H1 (cell line): ENCODE measurements around the gene PRSS8. TPM values are rescaled to one million over a fixed set of nuclear protein-coding genes. Genes with fewer than 3 reads are reported as not detected.

Experiments used
- CTCF ChIA-PET: fragments of 300-600 bp; sonication (Branson Sonifier 250); formaldehyde crosslinking; loops from one replicate; lab custom pipeline; 2021; ENCODE audit not compliant: partially characterized antibody; lab: Charles Lee
- POLR2A ChIA-PET: fragments of 300-600 bp; sonication (Branson Sonifier 250); formaldehyde crosslinking; loops from one replicate; lab custom pipeline; 2021; ENCODE audit warnings: inconsistent platforms; ENCODE audit not compliant: partially characterized antibody; lab: Charles Lee
- DNase-seq, 2 experiments: peaks; one replicate each; pipeline versions ENCODE4 v3.0.0 to v3.0.0-alpha.2; 2010 to 2022; ENCODE audit warnings: low spot score in 2 of 2, low read depth in 1 of 2, mixed read lengths in 1 of 2
- FAIRE-seq: peaks from 2 replicates; lab custom pipeline; 2011; peaks lifted over from hg19 to GRCh38; lab: Jason Lieb, UNC
- H2AFZ ChIP-seq: 2 replicates; pipeline ENCODE4 v1.8.1; 2012; ENCODE audit warnings: low read length, inconsistent platforms
- H2AK5ac ChIP-seq: 2 replicates; pipeline ENCODE4 v1.6.1; 2013; ENCODE audit warnings: low read depth, low read length
- H2BK120ac ChIP-seq: replicated peaks from 2 replicates; pipeline ENCODE3; 2013; ENCODE audit warnings: low read depth, low read length, inconsistent platforms
- H2BK12ac ChIP-seq: 2 replicates; pipeline ENCODE4 v1.6.1; 2013; ENCODE audit warnings: low read depth, low read length
- H2BK15ac ChIP-seq: 2 replicates; pipeline ENCODE4 v1.6.1; 2013; ENCODE audit warnings: low read length
- H2BK20ac ChIP-seq: 2 replicates; pipeline ENCODE4 v1.6.1; 2013; ENCODE audit warnings: low read length
- H2BK5ac ChIP-seq: 2 replicates; pipeline ENCODE4 v1.6.1; 2013; ENCODE audit warnings: low read depth, low read length
- H3K14ac ChIP-seq: 2 replicates; pipeline ENCODE4 v1.6.1; 2013; ENCODE audit warnings: inconsistent platforms; ENCODE audit not compliant: insufficient read length
- H3K18ac ChIP-seq: 2 replicates; pipeline ENCODE4 v1.6.1; 2013; ENCODE audit warnings: low read length; ENCODE audit errors: extremely low read depth
- H3K23ac ChIP-seq: 2 replicates; pipeline ENCODE4 v1.6.1; 2013; ENCODE audit warnings: inconsistent platforms; ENCODE audit not compliant: insufficient read length
- H3K23me2 ChIP-seq: 2 replicates; pipeline ENCODE4 v1.6.1; 2013; ENCODE audit warnings: low read depth, low read length
- H3K27ac ChIP-seq: 2 replicates; pipeline ENCODE4 v1.6.1; 2011; ENCODE audit warnings: low read depth, low read length, inconsistent platforms
- H3K27me3 ChIP-seq, 4 experiments: replicated peaks in 1 of 4; 1 replicate in 1 of 4; 2 replicates in 3 of 4; pipeline versions ENCODE4 v1.6.1 to v1.8.1; 2011 to 2013; ENCODE audit warnings: low read length in 3 of 4, mild to moderate bottlenecking in 3 of 4, inconsistent platforms in 2 of 4, mixed read lengths in 2 of 4, moderate library complexity in 1 of 4; ENCODE audit not compliant: control insufficient read depth in 3 of 4, insufficient read depth in 3 of 4; ENCODE audit errors: extremely low read depth in 1 of 4
- H3K36me3 ChIP-seq, 4 experiments: 2 replicates each; pipeline versions ENCODE4 v1.6.1 to v1.8.1; 2011 to 2013; ENCODE audit warnings: mild to moderate bottlenecking in 4 of 4, low read length in 3 of 4, moderate library complexity in 2 of 4, control low read depth in 1 of 4, inconsistent platforms in 1 of 4; ENCODE audit not compliant: insufficient read depth in 4 of 4, control insufficient read depth in 2 of 4
- H3K4ac ChIP-seq: replicated peaks from 2 replicates; pipeline ENCODE3; 2013; ENCODE audit warnings: low read length, low read depth, mixed read lengths, inconsistent platforms; ENCODE audit not compliant: insufficient read length
- H3K4me1 ChIP-seq, 4 experiments: replicated peaks in 1 of 4; 1 replicate in 1 of 4; 2 replicates in 3 of 4; pipeline versions ENCODE4 v1.6.1 to v1.8.1; 2011 to 2013; ENCODE audit warnings: low read length in 3 of 4, inconsistent platforms in 2 of 4, mixed read lengths in 1 of 4; ENCODE audit not compliant: insufficient read depth in 4 of 4, control insufficient read depth in 3 of 4
- H3K4me2 ChIP-seq, 2 experiments: 2 replicates each; pipeline versions ENCODE4 v1.6.1 to v1.8.1; 2011 to 2013; ENCODE audit warnings: low read depth in 2 of 2, low read length in 2 of 2, control low read depth in 1 of 2, inconsistent platforms in 1 of 2, mild to moderate bottlenecking in 1 of 2; ENCODE audit not compliant: insufficient read depth in 1 of 2
- H3K4me3 ChIP-seq, 4 experiments: fragments of 200-600, 300-600 bp in 1 of 4; sonication (generic), shearing (Covaris generic), sonication (Bioruptor Twin) in 1 of 4; 2 replicates each; pipeline versions ENCODE4 v1.5.1 to v1.8.1; 2011 to 2016; ENCODE audit warnings: low read length in 4 of 4, low read depth in 3 of 4, control low read depth in 2 of 4, inconsistent platforms in 2 of 4, mild to moderate bottlenecking in 2 of 4, mixed read lengths in 1 of 4, moderate library complexity in 1 of 4; ENCODE audit not compliant: insufficient read depth in 2 of 4; ENCODE audit errors: extremely low read depth in 1 of 4
- H3K56ac ChIP-seq: replicated peaks from 2 replicates; pipeline ENCODE3; 2013; ENCODE audit warnings: low read depth, mild to moderate bottlenecking, mixed read lengths, low read length, inconsistent platforms; ENCODE audit not compliant: insufficient read length
- H3K79me1 ChIP-seq: 2 replicates; pipeline ENCODE4 v1.6.1; 2013; ENCODE audit warnings: low read depth, low read length, control low read depth
- H3K79me2 ChIP-seq, 2 experiments: 2 replicates each; pipeline versions ENCODE4 v1.6.1 to v1.8.1; 2012 to 2013; ENCODE audit warnings: low read length in 2 of 2, mild to moderate bottlenecking in 2 of 2, inconsistent platforms in 1 of 2; ENCODE audit not compliant: insufficient read depth in 2 of 2, control insufficient read depth in 1 of 2
- H3K9ac ChIP-seq, 4 experiments: replicated peaks in 1 of 4; 1 replicate in 1 of 4; 2 replicates in 3 of 4; pipeline versions ENCODE4 v1.6.1 to v1.8.1; 2011 to 2013; ENCODE audit warnings: low read depth in 3 of 4, low read length in 3 of 4, control low read depth in 2 of 4, mild to moderate bottlenecking in 2 of 4, moderate library complexity in 2 of 4, inconsistent platforms in 1 of 4; ENCODE audit errors: extremely low read depth in 1 of 4
- H3K9me3 ChIP-seq, 2 experiments: 2 replicates each; pipeline versions ENCODE4 v1.6.1 to v1.8.1; 2012 to 2013; ENCODE audit warnings: mild to moderate bottlenecking in 2 of 2, moderate library complexity in 2 of 2, control low read depth in 1 of 2, inconsistent platforms in 1 of 2, low read depth in 1 of 2, low read length in 1 of 2, mixed read lengths in 1 of 2; ENCODE audit not compliant: insufficient read depth in 2 of 2
- H4K20me1 ChIP-seq, 2 experiments: replicated peaks in 1 of 2; 2 replicates each; pipeline versions ENCODE3 to v1.8.1; 2011 to 2013; ENCODE audit warnings: inconsistent platforms in 2 of 2, low read length in 2 of 2, mild to moderate bottlenecking in 1 of 2; ENCODE audit not compliant: insufficient read depth in 2 of 2, control insufficient read depth in 1 of 2
- H4K5ac ChIP-seq: 2 replicates; pipeline ENCODE4 v1.6.1; 2013; ENCODE audit warnings: low read length, low read depth, mixed read lengths, inconsistent platforms; ENCODE audit not compliant: insufficient read length
- H4K8ac ChIP-seq: 2 replicates; pipeline ENCODE4 v1.8.0; 2013; ENCODE audit warnings: mild to moderate bottlenecking, moderate library complexity, low read length, inconsistent platforms; ENCODE audit not compliant: insufficient read depth; ENCODE audit errors: extremely low read depth
- H4K91ac ChIP-seq: replicated peaks from 2 replicates; pipeline ENCODE3; 2013; ENCODE audit warnings: low read length, mixed read lengths, inconsistent platforms; ENCODE audit not compliant: insufficient read length
- CREB1 ChIP-seq: IDR thresholded peaks from 2 replicates; pipeline ENCODE4 v1.6.1; 2012; ENCODE audit warnings: inconsistent platforms
- MAFK ChIP-seq: IDR thresholded peaks from 2 replicates; pipeline ENCODE4 v1.6.1; 2012; ENCODE audit warnings: low read depth, mild to moderate bottlenecking, improper control_type of control experiment, low read length
- RAD21 ChIP-seq, 2 experiments: IDR thresholded peaks in 1 of 2; conservative IDR thresholded peaks in 1 of 2; 2 replicates each; pipeline ENCODE4 v1.6.1; 2011; ENCODE audit warnings: low read depth in 2 of 2, low read length in 2 of 2, improper control_type of control experiment in 1 of 2, inconsistent platforms in 1 of 2, mild to moderate bottlenecking in 1 of 2, moderate library complexity in 1 of 2
- RBBP5 ChIP-seq: IDR thresholded peaks from 2 replicates; pipeline ENCODE4 v1.7.1; 2012; ENCODE audit warnings: low read depth, mild to moderate bottlenecking, inconsistent platforms, low read length, moderate library complexity, borderline replicate concordance
- RFX5 ChIP-seq: IDR thresholded peaks from 2 replicates; pipeline ENCODE4 v1.6.1; 2011; ENCODE audit warnings: low read depth, low read length, improper control_type of control experiment, borderline replicate concordance
- RNF2 ChIP-seq: fragments of 200-900, 300-1000 bp; sonication (generic); IDR thresholded peaks from 2 replicates; pipeline ENCODE4 v1.7.1; 2016; ENCODE audit warnings: borderline replicate concordance, low read depth, mild to moderate bottlenecking, antibody characterized with exemption, low read length; ENCODE audit not compliant: poor library complexity, severe bottlenecking; ENCODE audit errors: missing control alignments
- WGBS, 2 experiments: shearing (Covaris generic) in 1 of 2; methylation state at CpG; one replicate each; pipeline versions ENCODE4 v1.1.6 to v1.1.7; 2013 to 2015; ENCODE audit warnings: low lambda C conversion rate in 2 of 2, mixed read lengths in 2 of 2, inconsistent platforms in 1 of 2, low coverage in 1 of 2, missing lambda C conversion rate in 1 of 2; ENCODE audit not compliant: insufficient replicate concordance in 2 of 2, insufficient coverage in 1 of 2, insufficient read length in 1 of 2; ENCODE audit errors: extremely low coverage in 1 of 2, missing lambda C conversion rate in 1 of 2; 5-methylcytosine and 5-hydroxymethylcytosine counted together
- polyA plus RNA-seq, 7 experiments: library from polyadenylated mRNA; depleted of rRNA in 3 of 7; stranded (reverse) in 5 of 7; unstranded in 2 of 7; fragments of >200 nt in 5 of 7; fragments of 200-250 nt in 2 of 7; gene quantifications; 1 replicate in 5 of 7; 2 replicates in 1 of 7; 4 replicates in 1 of 7; pipeline versions ENCODE4 v1.2.1 to v1.2.3, GENCODE V29; 2011 to 2013; ENCODE audit warnings: missing spikeins in 2 of 7, mixed read lengths in 2 of 7
- total RNA-seq: library from RNA; stranded (reverse); fragmentation: NEBNext Ultra II Directional; extraction: Animal tissue kit (Norgen Biotek cat#: 25700); gene quantifications from 2 replicates; pipeline ENCODE4 v1.2.1, GENCODE V29; 2021
- TF ChIP-seq, protein P1 (sequence below), 3 experiments: IDR thresholded peaks; 1 replicate in 2 of 3; 2 replicates in 1 of 3; pipeline versions ENCODE4 v1.5.1 to v1.6.1; 2011; ENCODE audit warnings: low read length in 3 of 3, mild to moderate bottlenecking in 3 of 3, inconsistent platforms in 2 of 3, low read depth in 1 of 3, moderate library complexity in 1 of 3; ENCODE audit not compliant: insufficient read depth in 1 of 3; ENCODE audit errors: control extremely low read depth in 1 of 3

PRSS8 gene
- total and polyA plus RNA-seq, 2 of the 8 experiments (the other 6 are each of a cell fraction or from before 2014, with no cell fraction given), result 87.7 to 273 TPM

DNA sequence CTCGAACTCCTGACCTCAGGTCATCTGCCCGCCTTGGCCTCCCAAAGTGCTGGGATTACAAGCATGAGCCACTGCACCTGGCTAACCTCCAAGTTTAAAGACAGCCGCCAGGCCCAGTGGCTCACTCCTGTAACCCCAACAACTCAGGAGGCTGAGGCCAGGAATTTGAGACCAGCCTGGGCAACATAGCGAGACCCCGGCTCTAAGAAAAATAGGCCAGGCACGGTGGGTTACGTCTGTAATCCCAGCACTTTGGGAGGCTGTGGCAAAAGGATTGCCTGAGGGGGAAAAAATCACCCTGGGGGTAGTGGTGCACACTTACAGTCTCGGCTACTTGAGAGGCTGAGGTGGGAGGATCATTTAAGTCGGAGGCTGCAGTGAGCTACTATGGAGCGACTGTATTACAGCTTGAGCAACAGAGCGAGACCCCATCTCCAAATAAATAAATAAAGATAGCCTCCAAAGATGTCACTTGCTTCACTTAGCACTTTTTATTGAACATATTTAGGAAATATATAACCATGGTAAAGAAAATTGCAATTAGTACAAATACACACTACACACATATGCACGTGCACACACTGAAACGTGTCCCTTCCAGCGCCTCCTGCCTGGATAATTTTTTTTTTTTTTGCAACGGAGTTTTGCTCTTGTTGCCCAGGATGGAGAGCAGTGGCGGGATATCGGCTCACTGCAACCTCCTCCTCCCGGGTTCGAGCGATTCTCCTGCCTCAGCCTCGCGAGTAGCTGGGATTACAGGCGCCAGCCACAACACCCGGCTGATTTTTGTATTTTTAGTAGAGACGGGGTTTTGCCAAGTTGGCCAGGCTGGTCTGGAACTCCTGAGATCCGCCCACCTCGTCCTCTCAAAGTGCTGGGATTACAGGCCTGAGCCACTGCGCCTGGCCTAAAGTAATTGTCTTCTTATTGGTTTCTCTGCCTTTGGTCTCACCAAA, 28.7 kb downstream of the PRSS8 start:
- Histone ChIP-seq H4K8ac (no peak overlapping the region), H2BK5ac (no peak overlapping the region), H2BK15ac (no peak overlapping the region), H3K23ac (no peak overlapping the region), H3K9ac (no peak overlapping the region), H3K14ac (no peak overlapping the region), H2BK20ac (no peak overlapping the region), H3K23me2 (peaks cover 8% of the 10 kb centered on the region), H3K79me1 (no peaks in the 10 kb centered on the region; the same call in 1 of the 2 replicates), H3K18ac (no peak overlapping the region), H3K56ac (no peak overlapping the region), H3K4me2 (no peak overlapping the region; a peak in 1 of 4 replicates), H4K5ac (no peak overlapping the region), H2AFZ (no peak overlapping the region), H3K79me2 (no peaks in the 10 kb centered on the region), H3K9me3 (no peaks in the 10 kb centered on the region), H3K27me3 (no peaks in the 10 kb centered on the region), H3K4ac (no peak overlapping the region), H3K4me1 (peaks cover 0 to 5% (median 2%) of the 10 kb centered on the region in 4 experiments; a peak in 1 of 7 replicates), H2BK120ac (no peak overlapping the region), H3K27ac (no peak overlapping the region), H2BK12ac (no peak overlapping the region), H4K91ac (no peak overlapping the region), H2AK5ac (no peak overlapping the region), H3K4me3 (no peak overlapping the region), H3K36me3 (peaks cover 2 to 15% (median 10%) of the 10 kb centered on the region in 4 experiments; a peak in 5 of 8 replicates), H4K20me1 (no peaks in the 10 kb centered on the region)
- DNase-seq (no peak), FAIRE-seq (no peak)
- CTCF ChIA-PET, result interaction anchor here (0.9 to 1.8 kb wide), 2 partner anchors 14 to 24 kb away, joined by 3 read pairs; no protein-coding TSS in a partner anchor
- POLR2A ChIA-PET, result interaction anchor here (0.6 to 29.9 kb wide), 2 partner anchors 30 to 59 kb away, joined by 3 to 713 read pairs; partner anchors contain the start of genes PRSS36 and PRSS8
- 94% methylated on average over 28 of the region's 28 CpGs; no CpG with 5 or more reads in 1 of the 2 experiments for WGBS, 2 experiments
- TF ChIP-seq RFX5 (no peak), RNF2 (no peak), RBBP5 (no peak), CREB1 (no peak), MAFK (no peak), RAD21 (IDR thresholded peaks at IDR 0.05 in 1 of 2, conservative IDR thresholded peaks at IDR 0.05 in 1 of 2; ENCODE audit: low read depth in 2 of 2, low read length in 2 of 2) (no peak)
- TF ChIP-seq, protein P1, sequence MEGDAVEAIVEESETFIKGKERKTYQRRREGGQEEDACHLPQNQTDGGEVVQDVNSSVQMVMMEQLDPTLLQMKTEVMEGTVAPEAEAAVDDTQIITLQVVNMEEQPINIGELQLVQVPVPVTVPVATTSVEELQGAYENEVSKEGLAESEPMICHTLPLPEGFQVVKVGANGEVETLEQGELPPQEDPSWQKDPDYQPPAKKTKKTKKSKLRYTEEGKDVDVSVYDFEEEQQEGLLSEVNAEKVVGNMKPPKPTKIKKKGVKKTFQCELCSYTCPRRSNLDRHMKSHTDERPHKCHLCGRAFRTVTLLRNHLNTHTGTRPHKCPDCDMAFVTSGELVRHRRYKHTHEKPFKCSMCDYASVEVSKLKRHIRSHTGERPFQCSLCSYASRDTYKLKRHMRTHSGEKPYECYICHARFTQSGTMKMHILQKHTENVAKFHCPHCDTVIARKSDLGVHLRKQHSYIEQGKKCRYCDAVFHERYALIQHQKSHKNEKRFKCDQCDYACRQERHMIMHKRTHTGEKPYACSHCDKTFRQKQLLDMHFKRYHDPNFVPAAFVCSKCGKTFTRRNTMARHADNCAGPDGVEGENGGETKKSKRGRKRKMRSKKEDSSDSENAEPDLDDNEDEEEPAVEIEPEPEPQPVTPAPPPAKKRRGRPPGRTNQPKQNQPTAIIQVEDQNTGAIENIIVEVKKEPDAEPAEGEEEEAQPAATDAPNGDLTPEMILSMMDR (IDR thresholded peaks at IDR 0.05; ENCODE audit: control extremely low read depth in 1 of 3, insufficient read depth in 1 of 3, low read depth in 1 of 3, low read length in 3 of 3), result no peak
